ENCODE data around the gene IPO4. TPM values are rescaled to one million over a fixed set of nuclear protein-coding genes. Genes with fewer than 3 reads are reported as not detected.

Gene IPO4
- polyA plus RNA-seq, 1 donor (not counting 4 experiments of a cell fraction or from before 2014, with no cell fraction given): 18.6 TPM

GRCh38 chr14:24189460-24189859 lies 844 bp upstream of the IPO4 start:
- DNase-seq (ENCODE audit: low read depth, low spot score) (no peak), FAIRE-seq (no peak)
- H3K27me3 ChIP-seq (ENCODE audit: control insufficient read depth, extremely low read depth, insufficient read depth, low read length): no peaks in the 10 kb centered on the region
- H2AFZ ChIP-seq (ENCODE audit: control insufficient read depth, low read length): no peak overlapping the region
- TF ChIP-seq CTCF (optimal IDR thresholded peaks at IDR 0.05 in 1 of 3, IDR thresholded peaks at IDR 0.05 in 1 of 3, conservative IDR thresholded peaks at IDR 0.05 in 1 of 3; ENCODE audit: extremely low read depth in 1 of 3, insufficient read depth in 2 of 3, low read length in 3 of 3) (no peak), EZH2 (IDR thresholded peaks at IDR 0.05; ENCODE audit: low read length) (no peak)
- dilution Hi-C loops (cut with MboI; ENCODE audit: extremely low pct_ligation_motif_present, low sequenced_read_pairs): no loop called here
- peaks cover 34% of the 10 kb centered on the region for H3K79me2 ChIP-seq (ENCODE audit: control insufficient read depth, insufficient read depth, low read length)
- no peaks in the 10 kb centered on the region for H3K9me1 ChIP-seq (ENCODE audit: control insufficient read depth, extremely low read depth, insufficient read depth, low read length)
- H3K9me3 ChIP-seq (ENCODE audit: control insufficient read depth, low read depth, low read length): no peaks in the 10 kb centered on the region
- H4K20me1 ChIP-seq (ENCODE audit: control insufficient read depth, extremely low read depth, insufficient read depth, low read length): peaks cover 4% of the 10 kb centered on the region
- peak overlapping the region; percentile 73 for H3K4me2 ChIP-seq (ENCODE audit: control insufficient read depth, extremely low read depth, insufficient read depth, low read depth, low read length)
- H3K4me3 ChIP-seq (ENCODE audit: control insufficient read depth in 2 of 3, extremely low read depth in 1 of 3, insufficient read depth in 2 of 3, low read depth in 1 of 3, low read length in 3 of 3): peak overlapping the region in 1 of 3 experiments; percentile 89
- H3K36me3 ChIP-seq (ENCODE audit: control insufficient read depth in 2 of 2, extremely low read depth in 1 of 2, insufficient read depth in 2 of 2, low read length in 2 of 2): peaks cover 37 to 49% of the 10 kb centered on the region in 2 experiments
- peak overlapping the region; percentile 30 for H3K27ac ChIP-seq (ENCODE audit: control insufficient read depth, insufficient read depth, low read length)
- H3K4me1 ChIP-seq (ENCODE audit: control insufficient read depth, extremely low read depth, insufficient read depth, low read length): peaks cover 19% of the 10 kb centered on the region
- no peak overlapping the region for H3K9ac ChIP-seq (ENCODE audit: control insufficient read depth, extremely low read depth, insufficient read depth, low read length)

- Histone ChIP-seq H3K9ac (ENCODE audit: control insufficient read depth, extremely low read depth, insufficient read depth, low read length) (peak overlapping the region; percentile 86), H4K20me1 (ENCODE audit: control insufficient read depth, extremely low read depth, insufficient read depth, low read length) (peaks cover 4% of the 10 kb centered on the region), H3K79me2 (ENCODE audit: control insufficient read depth, insufficient read depth, low read length) (peaks cover 31% of the 10 kb centered on the region), H3K4me2 (ENCODE audit: control insufficient read depth, extremely low read depth, insufficient read depth, low read depth, low read length) (peak overlapping the region; percentile 73), H3K27ac (ENCODE audit: control insufficient read depth, insufficient read depth, low read length) (peak overlapping the region; percentile 64), H3K4me3 (ENCODE audit: control insufficient read depth in 2 of 3, extremely low read depth in 1 of 3, insufficient read depth in 2 of 3, low read depth in 1 of 3, low read length in 3 of 3) (peak overlapping the region in 2 of 3 experiments; percentile 41 to 89), H3K36me3 (ENCODE audit: control insufficient read depth in 2 of 2, extremely low read depth in 1 of 2, insufficient read depth in 2 of 2, low read length in 2 of 2) (peaks cover 40 to 49% of the 10 kb centered on the region in 2 experiments), H3K9me1 (ENCODE audit: control insufficient read depth, extremely low read depth, insufficient read depth, low read length) (no peaks in the 10 kb centered on the region), H3K27me3 (ENCODE audit: control insufficient read depth, extremely low read depth, insufficient read depth, low read length) (no peaks in the 10 kb centered on the region), H3K9me3 (ENCODE audit: control insufficient read depth, low read depth, low read length) (no peaks in the 10 kb centered on the region), H3K4me1 (ENCODE audit: control insufficient read depth, extremely low read depth, insufficient read depth, low read length) (peaks cover 15% of the 10 kb centered on the region), H2AFZ (ENCODE audit: control insufficient read depth, low read length) (peak overlapping the region; percentile 44)
- dilution Hi-C loops (cut with MboI; ENCODE audit: extremely low pct_ligation_motif_present, low sequenced_read_pairs): no loop called here
- DNase-seq (ENCODE audit: low read depth, low spot score) (no peak), FAIRE-seq (no peak)
- TF ChIP-seq EZH2 (IDR thresholded peaks at IDR 0.05; ENCODE audit: low read length) (no peak), CTCF (optimal IDR thresholded peaks at IDR 0.05 in 1 of 3, IDR thresholded peaks at IDR 0.05 in 1 of 3, conservative IDR thresholded peaks at IDR 0.05 in 1 of 3; ENCODE audit: extremely low read depth in 1 of 3, insufficient read depth in 2 of 3, low read length in 3 of 3) (no peak)
These were observed 401 bp upstream of the IPO4 start for GRCh38 chr14:24189059-24189375.

All from keratinocyte (primary cell).